Thoracic aorta (tissue), 2 donors: ENCODE measurements around the gene KLHL30. TPM values are rescaled to one million over a fixed set of nuclear protein-coding genes. Genes with fewer than 3 reads are reported as not detected.
"Not testable (repeated sequence)": the region's sequence is repeated elsewhere in the genome, so short reads cannot be mapped to it uniquely, and the experiment has no call there.

Source experiments
- ATAC-seq: fragments of 150-250 bp; one replicate; pipeline ENCODE4 v1.8.0; 2017; ENCODE audit warnings: low read depth; ENCODE audit not compliant: insufficient number of reproducible peaks, low FRiP score
- DNase-seq: peaks from one replicate; pipeline ENCODE4 v3.0.0-alpha.2; 2020; ENCODE audit warnings: low spot score
- H3K27ac ChIP-seq, 2 donors: fragments of 200-600 bp; sonication (generic); 1 replicate in 1 of 2; 2 replicates in 1 of 2; pipeline ENCODE4 v1.5.1; 2016; ENCODE audit warnings: mild to moderate bottlenecking in 2 of 2, moderate library complexity in 2 of 2
- H3K27me3 ChIP-seq: fragments of 200-600 bp; sonication (generic); replicated peaks from 2 replicates; pipeline ENCODE4 v1.6.0; 2016; ENCODE audit warnings: mild to moderate bottlenecking; ENCODE audit not compliant: insufficient read depth
- H3K36me3 ChIP-seq: fragments of 200-600 bp; sonication (generic); one replicate; pipeline ENCODE4 v1.5.1; 2016
- H3K4me1 ChIP-seq, 2 donors: fragments of 200-600 bp; sonication (generic); 1 replicate in 1 of 2; 2 replicates in 1 of 2; pipeline versions ENCODE4 v1.5.1 to v1.6.0; 2016; ENCODE audit warnings: low read depth in 2 of 2, mild to moderate bottlenecking in 1 of 2; ENCODE audit not compliant: control insufficient read depth in 1 of 2
- H3K4me3 ChIP-seq: fragments of 200-600 bp; sonication (generic); 2 replicates; pipeline ENCODE4 v1.5.1; 2016; ENCODE audit warnings: mild to moderate bottlenecking
- H3K9me3 ChIP-seq: fragments of 200-600 bp; sonication (generic); 2 replicates; pipeline ENCODE4 v1.5.1; 2016
- total RNA-seq, 2 donors: library from RNA; depleted of rRNA; stranded (reverse); fragments of >200 nt; gene quantifications; one replicate each; pipeline versions ENCODE4 v1.1.0 to v1.2.3, GENCODE V29; 2016
- TF ChIP-seq, protein P1 (sequence below): fragments of 200-600 bp; sonication (generic); IDR thresholded peaks from one replicate; pipeline ENCODE4 v1.5.1; 2019; ENCODE audit warnings: antibody characterized with exemption

KLHL30 gene
- total RNA-seq, 2 donors from 2014 or later: 18.3 to 33.4 TPM

DNA sequence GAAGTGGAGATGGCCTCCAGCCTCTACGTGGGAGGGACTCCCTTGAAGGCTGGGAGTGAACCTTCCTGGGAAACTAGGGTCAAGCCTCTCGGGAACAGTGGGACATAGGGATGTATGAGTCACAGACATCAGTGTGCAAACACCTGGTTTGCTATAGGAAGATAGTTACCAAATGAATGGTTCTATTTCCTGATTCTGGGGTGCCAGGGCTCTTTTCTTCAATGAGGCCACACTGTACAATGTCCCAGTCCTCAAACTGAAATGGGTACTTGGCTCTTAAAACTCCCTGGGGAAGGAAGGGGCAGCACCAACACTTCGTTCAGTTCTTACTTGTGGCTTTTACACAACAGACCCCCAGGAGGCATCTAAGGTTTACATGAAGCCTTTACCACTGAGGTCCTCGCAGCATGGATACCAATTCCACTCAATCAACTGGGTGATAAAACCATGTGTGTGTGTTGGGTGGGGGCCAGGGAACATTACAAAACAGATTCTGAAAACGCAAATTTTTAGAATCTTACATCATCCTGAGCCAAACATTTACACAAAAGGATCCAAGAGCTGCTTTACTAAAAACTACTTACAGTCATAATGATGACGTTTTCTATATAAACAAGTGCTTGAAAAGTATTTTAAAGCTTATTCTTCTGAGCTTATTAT, 30.7 kb downstream of the KLHL30 start:
- ATAC-seq (peak; percentile 57), DNase-seq (peak; percentile 76)
- Histone ChIP-seq H3K27ac (peak overlapping the region; percentile 85 to 93), H3K27me3 (no peaks in the 10 kb centered on the region), H3K4me1 (peaks cover 22 to 49% of the 10 kb centered on the region in 2 donors), H3K4me3 (peak overlapping the region; percentile 47), H3K36me3 (peaks cover 19% of the 10 kb centered on the region), H3K9me3 (no peaks in the 10 kb centered on the region)
- TF ChIP-seq, protein P1, sequence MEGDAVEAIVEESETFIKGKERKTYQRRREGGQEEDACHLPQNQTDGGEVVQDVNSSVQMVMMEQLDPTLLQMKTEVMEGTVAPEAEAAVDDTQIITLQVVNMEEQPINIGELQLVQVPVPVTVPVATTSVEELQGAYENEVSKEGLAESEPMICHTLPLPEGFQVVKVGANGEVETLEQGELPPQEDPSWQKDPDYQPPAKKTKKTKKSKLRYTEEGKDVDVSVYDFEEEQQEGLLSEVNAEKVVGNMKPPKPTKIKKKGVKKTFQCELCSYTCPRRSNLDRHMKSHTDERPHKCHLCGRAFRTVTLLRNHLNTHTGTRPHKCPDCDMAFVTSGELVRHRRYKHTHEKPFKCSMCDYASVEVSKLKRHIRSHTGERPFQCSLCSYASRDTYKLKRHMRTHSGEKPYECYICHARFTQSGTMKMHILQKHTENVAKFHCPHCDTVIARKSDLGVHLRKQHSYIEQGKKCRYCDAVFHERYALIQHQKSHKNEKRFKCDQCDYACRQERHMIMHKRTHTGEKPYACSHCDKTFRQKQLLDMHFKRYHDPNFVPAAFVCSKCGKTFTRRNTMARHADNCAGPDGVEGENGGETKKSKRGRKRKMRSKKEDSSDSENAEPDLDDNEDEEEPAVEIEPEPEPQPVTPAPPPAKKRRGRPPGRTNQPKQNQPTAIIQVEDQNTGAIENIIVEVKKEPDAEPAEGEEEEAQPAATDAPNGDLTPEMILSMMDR: no peak

GRCh38 chr2:238169708-238170251, 31.3 kb downstream of the KLHL30 start:
- H3K27me3 ChIP-seq: no peaks in the 10 kb centered on the region
- peak overlapping the region; percentile 47 for H3K4me3 ChIP-seq
- TF ChIP-seq, protein P1: no peak
- DNase-seq: no peak
- no peaks in the 10 kb centered on the region for H3K9me3 ChIP-seq
- H3K27ac ChIP-seq: peak overlapping the region; percentile 85 to 93
- peaks cover 25% of the 10 kb centered on the region for H3K36me3 ChIP-seq
- ATAC-seq: peak; percentile 52
- peaks cover 22 to 47% of the 10 kb centered on the region in 2 donors for H3K4me1 ChIP-seq

- H3K4me1 ChIP-seq: peaks cover 22 to 47% of the 10 kb centered on the region in 2 donors
- H3K36me3 ChIP-seq: peaks cover 32% of the 10 kb centered on the region
Measured at GRCh38 chr2:238170386-238171071, 32.1 kb downstream of the KLHL30 start.

GRCh38 chr2:238171072-238171431, 32.6 kb downstream of the KLHL30 start:
- not testable (repeated sequence) for ATAC-seq, H3K27me3 ChIP-seq, H3K9me3 ChIP-seq, DNase-seq, H3K4me3 ChIP-seq
- Histone ChIP-seq H3K27ac (peak overlapping the region; percentile 85 to 93), H3K36me3 (peaks cover 34% of the 10 kb centered on the region), H3K4me1 (peaks cover 22 to 47% of the 10 kb centered on the region in 2 donors)

More at GRCh38 chr2:238170386-238171071, 32.1 kb downstream of the KLHL30 start:
- Histone ChIP-seq H3K4me3 (no peak overlapping the region), H3K9me3 (no peaks in the 10 kb centered on the region), H3K27ac (peak overlapping the region; percentile 85 to 93), H3K27me3 (no peaks in the 10 kb centered on the region)
- no peak for DNase-seq
- TF ChIP-seq, protein P1: no peak
- no peak for ATAC-seq

- ATAC-seq: no peak
- TF ChIP-seq, protein P1: no peak
- Histone ChIP-seq H3K36me3 (peaks cover 39% of the 10 kb centered on the region), H3K4me1 (peaks cover 22 to 47% of the 10 kb centered on the region in 2 donors), H3K27me3 (no peaks in the 10 kb centered on the region), H3K9me3 (no peaks in the 10 kb centered on the region), H3K27ac (peak overlapping the region; percentile 85 to 93), H3K4me3 (no peak overlapping the region)
- no peak for DNase-seq
Measured at GRCh38 chr2:238171575-238172187, 33.2 kb downstream of the KLHL30 start.
